C4-2B (cell line): Measurements from ENCODE around the gene TCF12.

ENCODE experiments used
- ZFX ChIP-seq: fragments of 450-650 bp; IDR thresholded peaks from 2 replicates; pipeline ENCODE4 v1.6.1; 2017
- TF ChIP-seq, protein P1 (sequence below): fragments of 450-650 bp; conservative IDR thresholded peaks from 2 replicates; pipeline ENCODE4 v1.5.1; 2017; ENCODE audit warnings: mild to moderate bottlenecking

DNA sequence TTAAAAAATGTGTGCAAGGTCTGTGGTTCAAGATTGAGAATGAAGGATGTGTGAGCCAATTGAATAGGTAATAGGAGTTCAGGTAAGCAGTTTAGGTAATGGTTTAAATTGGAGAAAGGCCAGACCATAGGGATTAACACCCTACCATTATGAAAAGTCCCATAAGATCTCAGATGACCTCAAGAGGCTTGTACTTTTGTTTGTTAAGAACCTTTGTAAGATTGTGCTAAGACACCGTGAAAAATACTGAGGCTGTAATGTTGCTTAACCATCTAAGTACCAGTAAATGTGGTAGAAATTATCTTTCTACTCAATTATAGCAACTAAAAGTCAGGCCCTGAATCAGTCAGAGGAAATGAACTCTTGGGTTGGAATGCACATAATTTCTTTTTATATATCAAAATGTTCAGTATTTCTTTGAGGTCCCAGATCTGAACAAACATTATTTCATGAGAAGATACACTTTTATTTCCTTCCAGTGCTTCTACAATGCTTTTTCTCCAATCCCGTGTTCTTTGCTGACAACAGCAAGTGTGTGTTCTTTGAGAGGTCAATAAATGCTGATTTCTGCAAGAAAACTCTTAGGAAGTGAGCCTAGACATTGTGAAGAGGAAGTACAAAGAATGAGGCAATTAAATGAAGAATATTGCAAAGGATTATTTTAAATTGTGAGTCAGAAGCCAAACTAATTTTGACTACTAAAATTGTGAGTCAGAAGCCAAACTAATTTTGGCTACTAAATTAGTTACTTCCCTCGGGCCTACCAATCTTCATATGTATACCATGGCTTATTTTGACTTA lies 66.4 kb downstream of the TCF12 start:
- TF ChIP-seq, protein P1, sequence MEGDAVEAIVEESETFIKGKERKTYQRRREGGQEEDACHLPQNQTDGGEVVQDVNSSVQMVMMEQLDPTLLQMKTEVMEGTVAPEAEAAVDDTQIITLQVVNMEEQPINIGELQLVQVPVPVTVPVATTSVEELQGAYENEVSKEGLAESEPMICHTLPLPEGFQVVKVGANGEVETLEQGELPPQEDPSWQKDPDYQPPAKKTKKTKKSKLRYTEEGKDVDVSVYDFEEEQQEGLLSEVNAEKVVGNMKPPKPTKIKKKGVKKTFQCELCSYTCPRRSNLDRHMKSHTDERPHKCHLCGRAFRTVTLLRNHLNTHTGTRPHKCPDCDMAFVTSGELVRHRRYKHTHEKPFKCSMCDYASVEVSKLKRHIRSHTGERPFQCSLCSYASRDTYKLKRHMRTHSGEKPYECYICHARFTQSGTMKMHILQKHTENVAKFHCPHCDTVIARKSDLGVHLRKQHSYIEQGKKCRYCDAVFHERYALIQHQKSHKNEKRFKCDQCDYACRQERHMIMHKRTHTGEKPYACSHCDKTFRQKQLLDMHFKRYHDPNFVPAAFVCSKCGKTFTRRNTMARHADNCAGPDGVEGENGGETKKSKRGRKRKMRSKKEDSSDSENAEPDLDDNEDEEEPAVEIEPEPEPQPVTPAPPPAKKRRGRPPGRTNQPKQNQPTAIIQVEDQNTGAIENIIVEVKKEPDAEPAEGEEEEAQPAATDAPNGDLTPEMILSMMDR: no peak
- no peak for TF ChIP-seq ZFX
